HG02588 (cell line): Measurements from ENCODE around the gene AXL.

Experiments
- ATAC-seq: cut with Tn5 transposase; IDR thresholded peaks from one replicate; pipeline ENCODE4 v1.9.1; 2021; ENCODE audit warnings: mild to moderate bottlenecking, moderate library complexity; ENCODE audit not compliant: unreplicated experiment

The AXL gene

DNA sequence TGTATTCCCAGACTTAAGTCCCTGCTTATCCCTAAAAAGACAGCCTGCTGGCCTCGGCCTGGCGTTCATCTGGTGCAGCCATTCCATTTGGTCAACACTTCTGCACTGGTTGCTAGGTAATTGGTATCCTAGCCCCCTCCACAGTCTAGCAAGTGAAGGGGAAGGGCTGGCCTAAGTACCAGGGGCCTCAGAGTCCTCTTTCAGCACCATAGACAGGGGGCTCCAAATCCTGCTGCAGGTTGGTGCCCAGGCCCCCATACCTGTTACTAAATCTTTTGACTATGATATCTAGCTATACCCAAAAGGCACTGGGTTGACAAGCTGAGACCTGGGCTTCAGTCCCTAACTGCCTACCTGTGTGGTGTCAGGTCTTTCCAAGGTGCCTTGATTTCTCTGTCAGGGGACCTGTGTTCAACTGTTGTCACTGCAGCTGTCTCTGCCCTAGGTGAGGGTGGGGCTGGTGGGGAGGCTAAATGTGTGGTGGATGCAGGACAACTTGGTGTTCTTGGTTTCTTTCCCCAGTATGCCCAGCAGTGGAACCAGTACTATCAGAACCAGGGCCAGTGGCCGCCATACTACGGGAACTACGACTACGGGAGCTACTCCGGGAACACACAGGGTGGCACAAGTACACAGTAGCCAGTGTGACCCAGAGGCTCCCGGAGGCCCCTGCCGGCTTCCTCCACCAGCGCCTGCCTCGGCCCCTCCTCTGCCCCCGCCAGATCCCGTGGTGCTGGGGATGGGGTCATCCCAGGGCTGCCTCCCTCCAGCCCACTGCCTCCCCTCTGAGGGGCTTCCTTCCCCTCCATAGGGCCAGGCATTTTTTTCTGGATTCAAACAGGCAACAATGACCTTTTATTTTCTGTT is 87.1 kb downstream of the AXL start:
- ATAC-seq = no peak

DNA sequence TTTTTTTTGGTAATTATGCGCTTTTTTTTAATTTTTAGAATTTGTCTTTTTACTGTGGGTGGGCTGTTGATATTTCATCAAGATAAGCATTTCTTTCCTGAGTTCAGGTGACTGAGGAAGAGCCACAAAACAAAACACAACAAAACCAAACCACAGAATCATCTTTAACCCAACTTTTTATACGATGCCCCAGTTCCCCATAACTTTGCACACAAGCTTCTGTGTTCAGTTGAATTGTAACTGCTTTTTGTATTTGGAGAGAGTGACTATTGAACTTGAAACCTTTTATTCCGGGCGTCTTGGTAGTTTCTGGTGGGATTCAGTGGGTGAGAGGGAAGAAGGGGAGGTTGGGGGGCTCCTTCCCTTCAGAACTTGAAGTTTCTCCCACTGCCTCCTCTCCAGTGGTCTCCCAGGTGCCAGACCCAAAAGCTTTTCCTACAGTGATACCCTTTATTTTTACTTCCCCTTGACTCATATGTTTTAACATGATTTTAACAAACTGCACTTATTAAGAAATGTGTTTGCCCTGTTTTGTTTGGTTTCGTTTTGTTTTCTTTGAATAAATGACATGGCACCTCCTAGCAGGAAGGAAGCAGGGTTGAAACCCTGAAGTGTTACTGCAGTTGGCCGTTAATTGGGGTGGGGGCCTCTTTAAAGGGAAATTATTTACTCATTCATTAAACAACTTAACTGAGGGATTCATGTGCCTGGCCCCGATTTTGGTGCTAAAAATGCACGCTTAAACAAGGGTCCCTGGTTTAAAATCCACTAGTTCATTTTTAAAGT is 88.3 kb downstream of the AXL start:
- ATAC-seq = no peak

DNA sequence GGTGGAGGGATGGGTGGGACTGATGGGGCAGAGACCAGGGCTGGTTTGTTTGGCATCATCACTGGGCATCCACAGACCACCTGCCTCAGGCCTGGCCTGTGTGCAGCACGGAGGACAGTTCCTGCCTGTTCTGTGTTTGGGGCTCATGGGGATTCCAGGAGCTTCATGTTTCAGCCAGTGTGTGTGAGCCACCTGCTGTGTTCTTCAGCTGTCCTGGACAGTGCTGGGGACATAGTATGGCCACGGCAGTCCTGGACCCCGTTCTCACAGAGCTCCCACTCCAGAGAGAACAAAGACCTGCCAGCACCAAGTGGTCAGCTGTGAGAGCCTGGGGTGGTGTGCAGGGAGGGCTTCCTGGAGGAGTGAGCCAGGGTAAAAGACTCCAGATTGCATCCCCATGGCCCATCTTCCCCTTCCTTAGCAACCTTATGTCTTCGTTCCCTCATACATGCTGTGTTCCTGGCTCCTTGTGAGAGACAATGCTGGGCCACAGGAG is 89.0 kb downstream of the AXL start:
- no peak for ATAC-seq

DNA sequence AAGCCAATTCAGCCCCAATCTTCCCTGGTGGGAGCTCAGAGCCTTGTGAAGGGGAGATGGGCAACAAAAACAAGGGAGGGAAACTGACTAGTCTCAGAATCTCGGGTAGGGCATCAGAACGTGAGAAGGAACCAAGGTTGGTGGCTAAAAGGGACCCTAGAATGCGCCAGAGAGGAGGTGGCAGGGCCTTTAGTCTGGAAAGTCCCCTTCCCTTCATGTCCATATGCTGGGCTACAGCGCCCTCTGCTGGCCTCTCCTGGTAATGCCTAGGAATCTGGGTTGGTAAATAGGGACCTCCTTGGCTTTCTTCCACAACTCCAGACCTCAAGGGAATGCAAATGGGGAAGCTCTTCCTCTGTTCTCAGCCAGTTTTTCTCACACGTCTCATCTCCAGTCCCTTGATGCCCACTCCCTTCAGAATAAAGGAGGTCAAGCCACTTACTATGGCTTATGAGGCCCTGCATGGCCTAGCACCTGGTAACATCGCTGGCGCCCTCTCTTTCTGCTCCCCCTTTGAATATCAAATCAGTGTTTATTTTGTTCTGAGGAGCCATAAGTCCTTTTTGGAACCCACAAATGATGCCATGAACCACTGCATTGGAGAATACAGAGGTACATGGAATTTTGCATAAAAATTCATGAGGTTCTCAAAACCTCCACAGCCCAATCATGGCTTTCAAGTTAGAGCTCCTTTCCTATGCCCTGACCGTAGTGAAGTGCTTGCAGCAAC is 89.6 kb downstream of the AXL start:
- ATAC-seq = no peak

DNA sequence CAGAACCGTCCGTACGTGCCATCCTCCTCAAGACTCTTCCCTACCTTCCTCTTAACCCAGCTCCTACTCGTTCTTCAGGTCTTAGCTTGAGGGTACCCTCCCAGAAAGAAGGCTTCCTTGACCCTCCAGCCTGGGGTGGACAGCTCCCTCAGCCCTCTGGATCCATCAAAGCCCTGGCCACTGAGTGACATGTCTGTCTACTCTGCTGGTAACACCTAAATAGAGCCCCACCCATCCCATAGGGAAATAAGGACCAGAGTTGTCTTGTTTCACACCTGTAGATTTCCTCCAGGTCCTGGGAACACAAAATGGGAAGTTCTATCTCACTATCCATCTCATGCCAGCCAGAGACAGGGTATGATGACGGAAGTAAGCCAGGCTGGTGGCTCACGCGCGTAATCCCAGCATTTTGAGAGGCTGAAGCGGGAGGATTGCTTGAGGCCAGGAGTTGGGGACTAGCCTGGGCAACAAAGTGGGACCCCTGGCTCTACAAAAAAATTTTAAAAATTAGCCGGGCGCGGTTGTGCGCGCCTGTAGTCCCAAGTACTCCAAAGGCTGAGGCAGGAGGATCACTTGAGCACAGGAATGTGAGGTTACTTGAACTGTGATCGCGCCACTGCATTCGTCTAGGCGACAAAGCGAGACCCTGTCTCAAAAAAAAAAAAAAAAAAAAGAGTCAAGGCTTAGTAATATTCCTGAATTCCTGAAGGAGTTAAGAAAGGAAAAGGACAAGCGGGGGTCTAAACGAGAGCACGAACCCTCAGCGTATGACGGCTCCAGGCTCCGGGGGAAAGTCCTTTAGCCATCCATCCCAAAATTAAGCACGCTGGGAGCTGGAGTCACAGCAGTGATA is 90.4 kb downstream of the AXL start:
- ATAC-seq = no peak

DNA sequence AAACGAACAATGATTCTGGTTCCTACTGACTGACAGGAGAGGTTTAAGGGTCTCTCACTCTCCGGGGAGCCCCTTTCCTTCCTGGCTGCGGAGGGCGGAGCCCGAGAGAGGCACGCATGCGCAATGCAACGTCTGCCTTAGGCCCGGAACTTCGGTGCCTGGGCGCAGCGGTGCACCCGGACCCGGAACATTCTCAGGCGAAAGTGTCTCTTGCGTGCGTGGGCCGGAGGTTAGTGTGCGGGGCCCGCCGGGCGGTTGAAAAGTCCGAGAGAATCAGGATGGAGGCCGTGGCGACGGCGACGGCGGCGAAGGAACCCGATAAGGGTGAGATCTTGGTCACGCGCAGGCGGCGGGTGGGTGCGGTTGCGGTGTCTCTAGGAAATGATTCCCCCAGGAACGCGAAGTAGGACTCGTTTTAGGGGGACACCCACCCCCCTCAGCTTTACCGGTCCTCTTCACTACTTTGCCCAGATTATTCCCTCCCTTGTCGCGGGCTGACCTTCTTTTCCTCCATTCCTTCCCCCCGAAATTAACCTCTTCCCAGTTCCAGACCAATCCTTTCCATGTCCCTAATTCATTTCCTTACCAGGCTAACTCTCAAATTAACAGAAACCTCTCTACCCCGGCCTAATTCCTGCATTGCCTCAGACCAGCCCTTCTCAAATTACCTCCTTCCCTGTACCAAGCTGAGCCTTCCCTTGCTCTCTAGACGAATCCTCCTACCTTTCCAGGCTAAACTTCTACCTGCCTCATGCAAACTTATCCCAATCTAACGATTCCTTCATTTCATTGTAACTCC is 91.2 kb downstream of the AXL start, which contains the start of gene CCDC97:
CCDC97 (plus strand) TSS at position 140 of the 799 bp plus-strand sequence; CDS start at position 279, 139 bp downstream.
- ATAC-seq = peak; percentile 53

DNA sequence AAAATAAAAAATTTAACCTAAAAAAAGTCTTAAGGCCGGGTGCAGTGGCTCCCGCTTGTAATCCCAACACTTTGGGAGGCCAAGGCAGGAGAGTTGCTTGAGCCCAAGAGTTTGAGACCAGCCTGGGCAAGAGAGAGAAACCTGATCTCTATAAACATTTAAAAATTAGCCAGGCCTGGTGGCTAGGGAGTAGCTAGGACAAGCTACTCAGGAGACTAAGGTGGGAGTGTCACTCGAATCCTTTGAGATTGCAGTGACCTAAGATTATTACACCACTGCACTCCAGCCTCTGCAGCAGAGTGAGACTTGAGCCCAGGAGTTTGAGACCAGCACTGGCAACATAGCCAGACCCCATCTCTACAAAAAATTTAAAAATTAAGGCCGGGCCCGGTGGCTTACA is 92.0 kb downstream of the AXL start:
- ATAC-seq = no peak
